ENCODE results near the gene FOXN3.

Gene FOXN3

GRCh38 chr14:89359477-89360222, 57.4 kb downstream of the FOXN3 start:
- H3K36me3 ChIP-seq: no peaks in the 10 kb centered on the region
- DNase-seq: peak; percentile 60 to 91
- peak overlapping the region; percentile 73 to 76 for H3K27ac ChIP-seq
- peaks cover 0 to 40% (median 13%) of the 10 kb centered on the region in 4 donors for H3K4me1 ChIP-seq
- H3K4me3 ChIP-seq: no peak overlapping the region
- TF ChIP-seq, protein P1, sequence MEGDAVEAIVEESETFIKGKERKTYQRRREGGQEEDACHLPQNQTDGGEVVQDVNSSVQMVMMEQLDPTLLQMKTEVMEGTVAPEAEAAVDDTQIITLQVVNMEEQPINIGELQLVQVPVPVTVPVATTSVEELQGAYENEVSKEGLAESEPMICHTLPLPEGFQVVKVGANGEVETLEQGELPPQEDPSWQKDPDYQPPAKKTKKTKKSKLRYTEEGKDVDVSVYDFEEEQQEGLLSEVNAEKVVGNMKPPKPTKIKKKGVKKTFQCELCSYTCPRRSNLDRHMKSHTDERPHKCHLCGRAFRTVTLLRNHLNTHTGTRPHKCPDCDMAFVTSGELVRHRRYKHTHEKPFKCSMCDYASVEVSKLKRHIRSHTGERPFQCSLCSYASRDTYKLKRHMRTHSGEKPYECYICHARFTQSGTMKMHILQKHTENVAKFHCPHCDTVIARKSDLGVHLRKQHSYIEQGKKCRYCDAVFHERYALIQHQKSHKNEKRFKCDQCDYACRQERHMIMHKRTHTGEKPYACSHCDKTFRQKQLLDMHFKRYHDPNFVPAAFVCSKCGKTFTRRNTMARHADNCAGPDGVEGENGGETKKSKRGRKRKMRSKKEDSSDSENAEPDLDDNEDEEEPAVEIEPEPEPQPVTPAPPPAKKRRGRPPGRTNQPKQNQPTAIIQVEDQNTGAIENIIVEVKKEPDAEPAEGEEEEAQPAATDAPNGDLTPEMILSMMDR (IDR thresholded peaks at IDR 0.05): no peak
- intact Hi-C loops (cut with DNase I; ENCODE audit: low total_unique reads): no loop called here
- no peaks in the 10 kb centered on the region for H3K9me3 ChIP-seq
- H3K27me3 ChIP-seq: no peaks in the 10 kb centered on the region

DNA sequence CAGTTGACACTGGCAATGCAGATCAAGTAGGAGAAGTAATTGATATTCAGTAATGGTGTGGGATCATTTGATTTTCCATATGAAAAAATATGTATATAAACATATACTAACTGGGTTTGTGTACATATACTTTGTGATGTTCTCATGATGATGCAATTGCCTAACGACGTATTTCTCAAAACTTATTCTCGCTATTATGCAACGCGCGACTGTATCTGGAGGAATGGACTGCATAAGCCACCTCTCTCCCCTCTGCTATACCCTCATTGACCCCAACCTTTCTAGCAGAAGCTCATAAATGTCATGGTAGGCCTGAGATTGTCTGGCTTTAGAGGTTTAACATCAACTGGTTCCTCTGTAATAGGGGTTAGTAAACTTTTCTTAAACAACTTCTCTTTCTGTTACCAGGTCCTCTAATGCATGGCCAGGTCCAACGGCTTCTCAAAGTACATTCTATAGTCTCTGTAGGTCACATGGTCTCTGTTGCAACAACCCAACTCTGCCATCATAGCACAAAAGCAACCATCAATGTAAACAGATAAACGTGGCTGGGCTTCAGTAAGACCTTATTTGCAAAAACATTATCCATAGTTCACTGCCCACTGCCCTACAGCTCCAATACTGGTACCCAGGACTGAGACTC, 59.3 kb downstream of the FOXN3 start:
- H3K27ac ChIP-seq: no peak overlapping the region
- TF ChIP-seq, protein P1 (IDR thresholded peaks at IDR 0.05): no peak
- intact Hi-C loops (cut with DNase I; ENCODE audit: low total_unique reads): no loop called here
- no peak for DNase-seq
- H3K9me3 ChIP-seq: no peaks in the 10 kb centered on the region
- no peak overlapping the region for H3K4me3 ChIP-seq
- no peaks in the 10 kb centered on the region for H3K36me3 ChIP-seq
- peaks cover 0 to 28% (median 11%) of the 10 kb centered on the region in 4 donors for H3K4me1 ChIP-seq
- H3K27me3 ChIP-seq: no peaks in the 10 kb centered on the region

DNA sequence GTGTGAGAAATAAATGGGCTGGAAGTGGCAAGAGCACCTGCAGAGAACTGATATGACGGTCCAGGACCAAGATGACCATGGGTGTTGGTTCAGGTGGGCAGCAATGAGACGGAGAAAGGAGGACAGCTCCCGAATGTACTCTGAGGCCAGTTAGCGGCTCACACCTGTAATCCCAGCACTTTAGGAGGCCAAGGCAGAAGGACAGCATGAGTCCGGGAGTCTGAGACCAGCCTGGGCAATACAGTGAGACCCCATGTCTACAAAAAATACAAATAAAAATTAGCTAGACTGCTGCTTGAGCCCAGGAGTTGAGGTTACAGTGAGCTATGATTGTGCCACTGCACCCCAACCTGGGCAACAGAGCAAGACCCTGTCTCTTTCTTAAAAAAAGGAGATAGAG, 60.1 kb downstream of the FOXN3 start:
- TF ChIP-seq, protein P1 (IDR thresholded peaks at IDR 0.05): no peak

DNA sequence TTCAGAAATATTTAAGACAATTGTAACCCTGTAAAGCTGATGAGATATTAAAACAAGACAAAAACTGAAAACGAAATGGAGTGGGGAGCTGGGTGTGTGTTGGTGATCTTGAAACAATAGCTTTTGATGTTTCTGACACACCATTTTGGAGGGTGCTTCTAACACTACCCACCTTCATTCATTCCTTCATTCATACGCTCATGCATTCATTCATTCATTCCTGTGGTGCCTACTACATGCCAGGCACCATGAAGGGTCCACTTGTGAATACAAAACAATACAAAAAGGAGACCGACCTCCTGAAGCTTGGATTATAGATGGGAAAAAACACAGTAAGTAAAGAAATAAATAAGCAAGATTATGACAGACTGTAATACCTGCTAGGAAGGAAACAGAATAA, 60.5 kb downstream of the FOXN3 start:
- H3K27ac ChIP-seq: no peak overlapping the region
- intact Hi-C loops (cut with DNase I; ENCODE audit: low total_unique reads): no loop called here
- H3K9me3 ChIP-seq: no peaks in the 10 kb centered on the region
- H3K36me3 ChIP-seq: no peaks in the 10 kb centered on the region
- TF ChIP-seq, protein P1 (IDR thresholded peaks at IDR 0.05): no peak
- no peak for DNase-seq
- H3K4me3 ChIP-seq: no peak overlapping the region
- H3K4me1 ChIP-seq: peaks cover 0 to 39% (median 22%) of the 10 kb centered on the region in 4 donors
- no peaks in the 10 kb centered on the region for H3K27me3 ChIP-seq

More for the DNA sequence above, 60.1 kb downstream of the FOXN3 start:
- intact Hi-C loops (cut with DNase I; ENCODE audit: low total_unique reads): no loop called here
- H3K27me3 ChIP-seq: no peaks in the 10 kb centered on the region
- peaks cover 0 to 35% (median 18%) of the 10 kb centered on the region in 4 donors for H3K4me1 ChIP-seq
- H3K36me3 ChIP-seq: no peaks in the 10 kb centered on the region
- H3K9me3 ChIP-seq: no peaks in the 10 kb centered on the region
- no peak overlapping the region for H3K4me3 ChIP-seq
- no peak overlapping the region for H3K27ac ChIP-seq
- no peak for DNase-seq

DNA sequence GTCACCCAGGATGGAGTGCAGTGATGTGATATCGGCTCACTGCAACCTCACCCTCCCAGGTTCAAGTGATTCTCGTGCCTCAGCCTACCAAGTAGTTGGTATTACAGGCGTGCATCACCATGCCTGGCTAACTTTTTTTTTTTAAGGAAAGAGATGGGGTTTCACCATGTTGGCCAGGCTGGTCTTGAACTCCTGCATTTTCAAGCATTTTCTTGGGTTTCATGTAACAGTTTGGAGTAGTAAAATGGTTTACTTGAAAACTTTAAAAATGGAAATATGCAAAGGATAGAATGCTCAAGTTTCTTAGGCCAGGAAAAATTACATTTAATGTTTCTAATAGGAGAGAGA, 63.3 kb downstream of the FOXN3 start:
- Histone ChIP-seq H3K27me3 (no peaks in the 10 kb centered on the region), H3K4me3 (no peak overlapping the region), H3K27ac (no peak overlapping the region), H3K36me3 (peaks cover 0 to 16% (median 16%) of the 10 kb centered on the region in 3 donors), H3K4me1 (peaks cover 0 to 31% (median 21%) of the 10 kb centered on the region in 4 donors), H3K9me3 (no peaks in the 10 kb centered on the region)
- TF ChIP-seq, protein P1 (IDR thresholded peaks at IDR 0.05): no peak
- intact Hi-C loops (cut with DNase I; ENCODE audit: low total_unique reads): no loop called here
- DNase-seq: no peak
